ENCODE data around the gene RNF113B.

The RNF113B gene

GRCh38 chr13:98176777-98177608, at the start of gene RNF113B:
RNF113B (minus strand) TSS chr13:98177269; CDS start chr13:98177236, 33 bp downstream.
- DNase-seq = no peak

- DNase-seq = no peak
Measured at GRCh38 chr13:98226496-98226895, 49.4 kb upstream of the RNF113B start.

- no peak for DNase-seq
Measured at GRCh38 chr13:98225036-98225940, 48.2 kb upstream of the RNF113B start.

GRCh38 chr13:98224557-98224956, 47.5 kb upstream of the RNF113B start:
- DNase-seq = no peak

GRCh38 chr13:98223741-98224140, 46.7 kb upstream of the RNF113B start:
- DNase-seq = no peak

GRCh38 chr13:98222816-98223215, 45.7 kb upstream of the RNF113B start:
- DNase-seq = no peak

GRCh38 chr13:98222081-98222554, 45.0 kb upstream of the RNF113B start:
- DNase-seq = no peak

- no peak for DNase-seq
Measured at GRCh38 chr13:98221234-98221633, 44.2 kb upstream of the RNF113B start.

- no peak for DNase-seq
Measured at GRCh38 chr13:98220271-98220791, 43.3 kb upstream of the RNF113B start.

GRCh38 chr13:98219685-98220084, 42.6 kb upstream of the RNF113B start:
- DNase-seq = no peak

- no peak for DNase-seq
Measured at GRCh38 chr13:98217597-98217996, 40.5 kb upstream of the RNF113B start.

- no peak for DNase-seq
Measured at GRCh38 chr13:98216711-98217285, 39.7 kb upstream of the RNF113B start.

- DNase-seq = no peak
Measured at GRCh38 chr13:98216135-98216565, 39.1 kb upstream of the RNF113B start.

GRCh38 chr13:98215508-98215907, 38.4 kb upstream of the RNF113B start:
- DNase-seq = no peak

GRCh38 chr13:98214707-98215106, 37.6 kb upstream of the RNF113B start:
- no peak for DNase-seq

GRCh38 chr13:98214008-98214643, 37.1 kb upstream of the RNF113B start:
- no peak for DNase-seq

- no peak for DNase-seq
Measured at GRCh38 chr13:98213354-98213753, 36.3 kb upstream of the RNF113B start.

- DNase-seq = no peak
Measured at GRCh38 chr13:98212763-98213162, 35.7 kb upstream of the RNF113B start.

GRCh38 chr13:98208606-98209005, 31.5 kb upstream of the RNF113B start:
- DNase-seq = no peak

- DNase-seq = no peak
Measured at GRCh38 chr13:98207416-98207815, 30.3 kb upstream of the RNF113B start.

- DNase-seq = no peak
Measured at GRCh38 chr13:98206946-98207345, 29.9 kb upstream of the RNF113B start.

GRCh38 chr13:98204546-98204945, 27.5 kb upstream of the RNF113B start:
- no peak for DNase-seq
